Stimulated activated CD8-positive, alpha-beta memory T cell treated with anti-CD3 and anti-CD28 coated beads, Interleukin-4, amount 100 ng/mL, for 1 hour (primary cell): ENCODE measurements around the gene NGRN.

Source experiments
- DNase-seq, 2 donors: peaks; one replicate each; pipeline ENCODE4 v3.0.0-alpha.2; 2020; ENCODE audit warnings: low read depth in 2 of 2, low spot score in 1 of 2

The NGRN gene, protein sequence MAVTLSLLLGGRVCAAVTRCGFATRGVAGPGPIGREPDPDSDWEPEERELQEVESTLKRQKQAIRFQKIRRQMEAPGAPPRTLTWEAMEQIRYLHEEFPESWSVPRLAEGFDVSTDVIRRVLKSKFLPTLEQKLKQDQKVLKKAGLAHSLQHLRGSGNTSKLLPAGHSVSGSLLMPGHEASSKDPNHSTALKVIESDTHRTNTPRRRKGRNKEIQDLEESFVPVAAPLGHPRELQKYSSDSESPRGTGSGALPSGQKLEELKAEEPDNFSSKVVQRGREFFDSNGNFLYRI

DNA sequence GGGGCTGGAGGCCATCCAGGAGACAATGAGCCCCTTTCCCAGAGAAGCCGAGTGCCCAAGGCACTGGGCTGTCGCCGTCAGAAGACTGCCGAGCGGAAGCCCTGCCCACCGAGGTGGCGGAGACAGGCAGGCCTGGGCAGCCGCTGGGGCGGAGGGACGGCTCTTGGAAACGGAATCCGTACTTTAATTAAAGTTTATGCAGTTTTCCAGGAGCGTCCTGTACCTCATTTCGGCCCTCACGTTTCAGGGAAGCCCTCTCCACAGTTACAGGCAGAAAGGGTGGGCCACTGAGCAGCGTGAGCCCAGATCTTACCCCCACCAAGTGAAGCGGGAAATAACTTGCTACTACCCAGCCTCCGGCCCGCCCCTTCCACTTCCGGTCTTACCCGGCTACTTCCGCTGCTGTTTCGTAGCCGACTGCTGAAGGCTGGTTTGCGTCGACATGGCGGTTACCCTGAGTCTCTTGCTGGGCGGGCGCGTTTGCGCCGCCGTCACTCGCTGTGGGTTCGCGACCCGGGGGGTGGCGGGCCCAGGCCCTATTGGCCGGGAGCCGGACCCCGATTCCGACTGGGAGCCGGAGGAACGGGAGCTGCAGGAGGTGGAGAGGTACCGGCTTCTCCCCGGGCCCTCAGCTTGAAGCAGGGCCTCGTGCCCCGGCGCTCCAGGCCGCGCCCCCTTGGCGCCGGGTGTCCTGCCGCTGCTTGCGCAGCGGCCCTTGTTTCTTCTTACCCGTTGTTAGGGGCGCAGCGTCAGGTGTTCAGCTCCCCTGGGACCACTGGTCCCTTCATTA is at the start of gene NGRN:
NGRN (plus strand) TSS at position 402 of the 790 bp plus-strand sequence; CDS start at position 443, 41 bp downstream.
- DNase-seq, result peak; percentile 78 to 84

DNA sequence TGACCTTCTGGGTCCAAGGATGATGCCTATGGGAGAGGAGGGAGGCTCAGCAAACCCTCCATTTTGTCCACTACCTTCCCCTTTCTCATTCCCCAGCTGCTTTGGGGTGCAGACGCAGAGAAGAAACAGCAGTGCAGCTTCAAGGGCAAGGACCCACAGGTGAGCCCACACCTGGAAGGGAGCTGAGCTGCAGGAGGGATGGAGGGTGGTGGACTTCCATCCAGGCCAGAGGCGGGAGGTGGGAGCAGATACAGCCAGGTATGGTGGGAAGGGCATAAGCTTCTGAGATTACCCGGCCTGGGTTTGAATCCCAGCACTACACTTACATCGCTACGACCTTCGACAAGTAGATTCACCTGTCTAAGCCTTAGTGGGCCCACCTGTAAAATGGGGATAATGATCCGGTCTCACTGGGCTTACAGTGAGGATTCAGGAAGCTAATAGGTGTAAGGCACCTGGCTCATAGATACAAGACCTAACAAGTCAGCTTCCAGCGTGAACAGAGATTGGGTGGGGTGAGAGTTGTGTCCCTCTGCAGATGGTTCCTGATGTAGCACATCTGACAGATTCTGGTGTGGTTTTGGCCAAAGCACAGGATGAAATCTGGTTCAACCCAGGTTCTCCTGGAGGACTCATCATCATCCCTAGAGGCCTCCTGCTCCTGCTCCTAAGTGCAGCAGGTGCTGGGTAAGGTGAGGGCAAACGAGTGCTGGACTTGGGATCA is 47.6 kb upstream of the NGRN start:
- no peak for DNase-seq

DNA sequence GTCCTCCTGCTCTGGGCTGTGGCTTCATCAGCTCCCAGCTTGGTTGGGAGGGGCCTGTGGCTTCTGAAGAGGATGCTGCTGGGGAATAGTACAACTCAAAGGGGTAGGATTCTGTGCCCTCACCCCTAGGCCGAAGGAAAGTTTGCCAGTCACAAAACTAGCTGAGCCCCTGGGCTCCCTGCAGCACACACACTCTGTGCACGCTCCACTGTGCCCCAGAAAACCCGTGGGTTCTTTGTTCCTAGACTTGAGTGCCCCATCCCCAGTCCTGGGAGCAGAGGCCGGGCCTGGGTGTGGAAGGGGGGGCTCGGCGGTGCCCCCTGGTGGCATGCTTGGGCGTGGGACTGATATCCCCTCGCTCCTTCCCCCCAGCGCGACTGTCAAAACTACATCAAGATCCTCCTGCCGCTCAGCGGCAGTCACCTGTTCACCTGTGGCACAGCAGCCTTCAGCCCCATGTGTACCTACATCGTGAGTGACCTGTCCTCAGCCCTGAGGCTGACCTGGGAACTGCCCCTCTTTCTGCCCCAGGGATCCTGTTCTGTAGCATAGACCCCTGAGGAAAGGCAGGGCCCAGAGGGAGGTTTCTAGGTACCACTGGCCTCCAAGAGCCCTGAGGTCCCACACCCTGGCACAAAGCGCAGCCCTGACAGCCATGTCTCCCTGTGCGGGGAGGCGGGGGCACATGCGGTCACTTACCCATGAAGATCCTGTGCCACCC is 45.9 kb upstream of the NGRN start:
- peak in 1 of 2 donors; percentile 34 for DNase-seq

DNA sequence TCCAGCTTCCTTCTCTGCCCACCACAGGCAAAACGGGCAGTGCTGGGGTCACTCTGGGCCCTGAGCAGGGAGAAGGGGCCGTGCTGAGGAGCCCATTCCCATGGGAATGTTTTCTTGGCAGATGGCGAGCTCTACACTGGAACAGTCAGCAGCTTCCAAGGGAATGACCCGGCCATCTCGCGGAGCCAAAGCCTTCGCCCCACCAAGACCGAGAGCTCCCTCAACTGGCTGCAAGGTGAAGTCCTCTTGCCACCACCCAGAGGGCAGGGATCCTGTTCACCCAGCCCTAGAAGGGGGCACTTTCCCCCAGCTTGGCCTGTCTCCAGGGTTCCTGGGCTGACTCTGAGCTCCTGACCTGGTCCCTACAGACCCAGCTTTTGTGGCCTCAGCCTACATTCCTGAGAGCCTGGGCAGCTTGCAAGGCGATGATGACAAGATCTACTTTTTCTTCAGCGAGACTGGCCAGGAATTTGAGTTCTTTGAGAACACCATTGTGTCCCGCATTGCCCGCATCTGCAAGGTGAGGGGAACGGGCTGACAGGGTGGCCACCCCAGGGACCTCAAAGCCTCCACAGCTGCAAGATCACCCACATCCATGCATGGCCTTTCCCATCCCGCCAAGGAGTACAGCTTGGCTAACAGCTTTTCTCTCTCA is 44.1 kb upstream of the NGRN start:
- DNase-seq, result no peak

DNA sequence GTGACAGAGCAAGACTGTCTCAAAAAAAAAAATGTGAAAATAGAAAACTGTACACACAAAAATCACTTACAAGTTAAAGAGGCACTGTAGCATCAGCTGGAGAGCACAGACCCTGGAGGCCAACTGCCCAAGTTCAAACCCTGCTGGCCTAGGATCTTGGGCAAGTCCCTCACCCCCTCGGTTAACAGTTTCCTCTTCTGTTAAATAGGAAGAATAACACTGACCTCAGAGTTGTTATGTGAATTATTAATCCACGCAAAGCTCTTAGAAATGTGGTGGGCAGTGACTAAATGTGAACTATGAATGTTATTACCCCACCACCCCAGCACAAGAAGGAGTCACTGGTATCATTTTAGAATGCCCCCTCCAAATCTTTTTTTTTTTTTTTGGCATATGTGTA is 42.9 kb upstream of the NGRN start:
- no peak for DNase-seq

DNA sequence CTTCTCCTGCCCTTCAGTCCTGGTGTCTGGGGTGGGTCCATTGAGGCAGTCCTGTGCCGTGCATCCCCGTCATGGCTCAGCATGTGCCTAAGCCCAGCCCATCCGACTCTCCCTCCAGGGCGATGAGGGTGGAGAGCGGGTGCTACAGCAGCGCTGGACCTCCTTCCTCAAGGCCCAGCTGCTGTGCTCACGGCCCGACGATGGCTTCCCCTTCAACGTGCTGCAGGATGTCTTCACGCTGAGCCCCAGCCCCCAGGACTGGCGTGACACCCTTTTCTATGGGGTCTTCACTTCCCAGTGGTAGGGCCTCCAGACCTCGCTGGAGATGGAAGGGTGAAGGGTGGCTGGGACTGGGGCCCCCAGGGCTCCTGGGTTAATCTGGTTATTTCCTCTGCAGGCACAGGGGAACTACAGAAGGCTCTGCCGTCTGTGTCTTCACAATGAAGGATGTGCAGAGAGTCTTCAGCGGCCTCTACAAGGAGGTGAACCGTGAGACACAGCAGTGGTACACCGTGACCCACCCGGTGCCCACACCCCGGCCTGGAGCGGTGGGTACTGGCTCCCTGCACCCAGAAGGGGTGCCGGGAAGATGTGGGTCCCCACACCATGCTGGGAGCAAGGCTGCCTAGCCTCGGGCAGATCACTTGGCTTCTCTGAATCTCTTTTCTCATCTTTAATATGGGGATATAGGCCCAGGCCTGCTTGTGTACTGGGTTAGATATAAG is 41.9 kb upstream of the NGRN start:
- DNase-seq, result no peak

DNA sequence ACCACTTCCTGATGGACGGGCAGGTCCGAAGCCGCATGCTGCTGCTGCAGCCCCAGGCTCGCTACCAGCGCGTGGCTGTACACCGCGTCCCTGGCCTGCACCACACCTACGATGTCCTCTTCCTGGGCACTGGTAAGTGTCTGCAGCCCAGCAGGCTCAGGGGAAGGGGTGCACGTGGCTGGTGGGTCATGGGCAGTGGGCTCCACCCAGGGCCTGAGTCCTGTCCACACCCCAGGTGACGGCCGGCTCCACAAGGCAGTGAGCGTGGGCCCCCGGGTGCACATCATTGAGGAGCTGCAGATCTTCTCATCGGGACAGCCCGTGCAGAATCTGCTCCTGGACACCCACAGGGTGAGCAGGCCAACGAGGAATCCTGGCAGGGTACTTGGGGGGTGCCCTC is 40.4 kb upstream of the NGRN start:
- no peak for DNase-seq

DNA sequence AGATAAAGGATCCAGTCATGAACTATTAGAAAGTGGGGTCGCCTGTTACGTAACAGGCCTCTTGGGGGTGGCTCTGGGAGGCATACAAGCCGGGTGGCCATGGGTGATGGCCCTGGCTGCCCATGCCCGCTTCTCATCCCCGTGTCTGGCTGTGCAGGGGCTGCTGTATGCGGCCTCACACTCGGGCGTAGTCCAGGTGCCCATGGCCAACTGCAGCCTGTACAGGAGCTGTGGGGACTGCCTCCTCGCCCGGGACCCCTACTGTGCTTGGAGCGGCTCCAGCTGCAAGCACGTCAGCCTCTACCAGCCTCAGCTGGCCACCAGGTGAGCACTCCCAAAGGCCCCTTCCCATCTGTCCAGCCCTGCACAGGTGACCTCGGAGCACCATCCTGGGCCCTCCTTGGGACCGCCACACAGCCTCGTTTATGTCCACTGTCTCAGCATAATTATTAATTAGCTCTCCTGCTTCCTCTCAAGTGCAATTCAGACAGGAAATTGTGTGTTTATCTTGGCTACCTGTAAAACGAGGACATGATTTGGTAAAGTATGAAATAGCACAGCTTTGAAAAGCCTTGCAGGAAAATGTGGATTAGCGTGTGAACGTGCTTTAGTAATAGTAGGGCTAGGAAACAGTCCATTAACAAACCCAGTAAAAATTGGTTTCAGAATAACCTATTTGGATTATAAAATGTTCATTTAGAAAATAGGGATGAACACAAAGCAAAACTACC is 39.8 kb upstream of the NGRN start:
- DNase-seq, result no peak

DNA sequence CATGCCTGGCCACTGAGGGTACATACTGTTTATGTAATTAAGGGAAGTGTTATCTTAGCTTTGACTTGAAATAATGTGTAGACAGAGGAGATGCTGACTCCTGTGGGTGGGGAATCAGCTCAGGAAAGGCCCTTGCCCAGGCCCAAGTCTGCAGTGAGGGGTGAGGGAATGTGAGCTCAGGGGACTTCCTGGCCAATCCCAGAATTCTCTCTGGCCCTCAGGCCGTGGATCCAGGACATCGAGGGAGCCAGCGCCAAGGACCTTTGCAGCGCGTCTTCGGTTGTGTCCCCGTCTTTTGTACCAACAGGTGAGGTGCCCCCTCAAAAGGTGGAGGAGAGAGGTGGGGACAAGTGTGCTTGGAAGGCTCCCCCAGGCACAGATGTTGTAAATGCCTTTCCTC is 38.1 kb upstream of the NGRN start:
- no peak for DNase-seq

DNA sequence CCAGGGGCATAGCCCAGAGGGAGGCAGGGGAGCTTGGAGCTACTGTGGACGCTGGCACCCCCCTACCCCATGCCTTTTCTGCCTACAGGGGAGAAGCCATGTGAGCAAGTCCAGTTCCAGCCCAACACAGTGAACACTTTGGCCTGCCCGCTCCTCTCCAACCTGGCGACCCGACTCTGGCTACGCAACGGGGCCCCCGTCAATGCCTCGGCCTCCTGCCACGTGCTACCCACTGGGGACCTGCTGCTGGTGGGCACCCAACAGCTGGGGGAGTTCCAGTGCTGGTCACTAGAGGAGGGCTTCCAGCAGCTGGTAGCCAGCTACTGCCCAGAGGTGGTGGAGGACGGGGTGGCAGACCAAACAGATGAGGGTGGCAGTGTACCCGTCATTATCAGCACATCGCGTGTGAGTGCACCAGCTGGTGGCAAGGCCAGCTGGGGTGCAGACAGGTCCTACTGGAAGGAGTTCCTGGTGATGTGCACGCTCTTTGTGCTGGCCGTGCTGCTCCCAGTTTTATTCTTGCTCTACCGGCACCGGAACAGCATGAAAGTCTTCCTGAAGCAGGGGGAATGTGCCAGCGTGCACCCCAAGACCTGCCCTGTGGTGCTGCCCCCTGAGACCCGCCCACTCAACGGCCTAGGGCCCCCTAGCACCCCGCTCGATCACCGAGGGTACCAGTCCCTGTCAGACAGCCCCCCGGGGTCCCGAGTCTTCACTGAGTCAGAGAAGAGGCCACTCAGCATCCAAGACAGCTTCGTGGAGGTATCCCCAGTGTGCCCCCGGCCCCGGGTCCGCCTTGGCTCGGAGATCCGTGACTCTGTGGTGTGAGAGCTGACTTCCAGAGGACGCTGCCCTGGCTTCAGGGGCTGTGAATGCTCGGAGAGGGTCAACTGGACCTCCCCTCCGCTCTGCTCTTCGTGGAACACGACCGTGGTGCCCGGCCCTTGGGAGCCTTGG is 37.4 kb upstream of the NGRN start:
- DNase-seq, result no peak

DNA sequence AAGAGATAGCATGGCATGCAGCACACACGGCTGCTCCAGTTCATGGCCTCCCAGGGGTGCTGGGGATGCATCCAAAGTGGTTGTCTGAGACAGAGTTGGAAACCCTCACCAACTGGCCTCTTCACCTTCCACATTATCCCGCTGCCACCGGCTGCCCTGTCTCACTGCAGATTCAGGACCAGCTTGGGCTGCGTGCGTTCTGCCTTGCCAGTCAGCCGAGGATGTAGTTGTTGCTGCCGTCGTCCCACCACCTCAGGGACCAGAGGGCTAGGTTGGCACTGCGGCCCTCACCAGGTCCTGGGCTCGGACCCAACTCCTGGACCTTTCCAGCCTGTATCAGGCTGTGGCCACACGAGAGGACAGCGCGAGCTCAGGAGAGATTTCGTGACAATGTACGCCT is 36.5 kb upstream of the NGRN start:
- DNase-seq, result no peak

DNA sequence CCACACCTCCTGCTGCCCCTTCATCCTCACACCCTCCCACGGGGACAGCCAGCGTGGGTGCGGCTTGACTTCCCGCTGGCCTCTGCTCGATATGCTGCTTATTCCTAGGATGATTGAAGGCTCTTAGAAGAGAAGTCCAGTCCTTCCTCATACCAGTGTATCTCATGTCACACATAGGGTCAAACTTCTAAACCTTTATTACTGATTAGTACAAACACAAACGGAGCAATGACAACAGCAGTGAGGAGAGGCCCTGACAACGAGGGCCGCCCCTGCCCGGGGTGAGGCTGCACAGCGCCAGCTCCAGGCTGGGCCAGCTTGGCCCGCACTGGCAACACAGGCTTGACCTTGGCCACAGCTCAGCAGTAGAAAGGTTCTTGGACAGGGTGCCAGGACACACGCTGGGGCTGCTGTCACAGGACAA is 35.4 kb upstream of the NGRN start:
- no peak for DNase-seq

DNA sequence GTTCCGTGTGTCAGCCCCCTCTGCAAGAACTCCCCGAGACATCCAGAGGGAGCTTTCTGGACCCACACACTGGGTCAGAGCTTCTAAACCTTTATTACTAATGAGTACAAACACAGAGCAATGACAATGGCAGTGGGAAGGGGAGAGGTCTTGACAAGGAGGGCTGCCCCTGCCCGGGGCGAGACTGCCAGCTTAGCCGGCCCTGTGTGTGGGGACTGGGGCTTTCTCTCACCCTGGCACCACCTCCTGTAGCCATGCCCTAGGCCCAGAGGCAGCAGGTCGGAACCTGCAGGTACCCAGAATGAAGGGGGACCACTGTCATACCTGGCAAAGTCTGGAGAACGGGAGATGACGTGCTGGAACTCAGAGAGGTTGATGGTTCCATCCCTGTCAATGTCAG is 34.9 kb upstream of the NGRN start:
- no peak for DNase-seq

DNA sequence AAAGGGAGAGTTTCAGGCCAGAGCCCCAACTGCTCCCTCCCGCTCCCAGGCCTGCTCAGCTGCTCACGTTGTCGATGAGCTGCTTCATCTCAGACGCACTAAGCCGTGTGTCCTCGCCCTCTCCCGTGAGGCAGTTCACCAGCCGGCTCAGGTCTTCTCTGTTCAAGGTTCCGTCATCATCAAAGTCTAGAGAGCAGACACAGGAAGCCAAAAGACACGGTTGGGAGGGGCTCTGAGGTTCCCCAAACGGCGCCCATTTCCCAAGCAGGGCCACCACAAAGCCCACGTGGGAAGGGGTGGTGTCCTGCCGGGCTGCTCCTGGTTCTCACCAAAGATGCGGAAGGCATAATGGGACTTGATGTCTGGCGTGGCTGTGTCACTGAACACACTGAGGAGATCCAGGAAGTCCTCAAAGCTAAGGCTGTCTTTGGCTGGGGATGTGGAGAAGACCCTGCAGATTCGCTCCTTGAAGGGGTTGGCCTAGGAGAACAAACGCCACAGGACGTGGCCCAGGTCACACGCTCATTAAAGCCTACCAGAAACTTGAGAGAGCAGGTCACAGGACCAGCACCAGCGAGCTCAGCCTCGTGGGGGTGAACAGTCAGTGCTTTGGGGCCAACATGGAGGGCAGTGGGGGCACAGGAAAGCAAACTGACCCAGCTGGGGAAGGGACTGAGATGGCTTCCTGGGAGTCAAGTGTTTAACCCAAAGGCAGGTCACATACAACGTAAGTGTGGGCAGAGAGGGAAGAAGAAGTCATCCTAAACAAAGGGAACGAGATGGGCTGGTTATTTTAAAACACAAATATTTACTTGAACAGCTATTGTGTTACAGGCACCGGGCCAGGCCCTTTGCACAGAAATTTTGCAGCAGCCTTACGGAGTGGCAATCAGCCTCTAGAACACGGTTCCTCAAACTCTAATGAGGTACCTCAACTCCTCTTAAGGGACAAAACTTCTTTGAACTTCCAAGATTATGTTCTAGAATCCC is 34.1 kb upstream of the NGRN start:
- DNase-seq, result peak; percentile 38 to 61

DNA sequence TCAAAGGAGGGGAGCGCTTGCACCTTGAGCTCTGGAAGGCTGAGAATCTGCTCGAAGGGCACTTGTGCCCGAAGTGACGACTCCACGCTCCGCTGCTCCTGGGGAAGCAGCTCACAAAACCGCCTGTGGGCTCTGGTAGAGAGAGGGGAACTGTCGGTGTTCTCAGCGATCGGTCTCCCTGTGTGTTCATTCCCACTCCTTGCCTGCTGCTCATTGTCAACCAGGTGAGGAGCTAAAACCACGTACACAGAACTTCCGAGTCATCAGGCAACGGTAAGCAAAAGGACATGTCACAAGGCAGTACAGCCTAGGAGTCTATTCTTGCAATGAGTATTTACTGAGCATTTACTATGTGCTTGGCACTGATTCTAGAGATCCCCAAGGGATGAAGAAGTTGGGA is 33.3 kb upstream of the NGRN start:
- no peak for DNase-seq

DNA sequence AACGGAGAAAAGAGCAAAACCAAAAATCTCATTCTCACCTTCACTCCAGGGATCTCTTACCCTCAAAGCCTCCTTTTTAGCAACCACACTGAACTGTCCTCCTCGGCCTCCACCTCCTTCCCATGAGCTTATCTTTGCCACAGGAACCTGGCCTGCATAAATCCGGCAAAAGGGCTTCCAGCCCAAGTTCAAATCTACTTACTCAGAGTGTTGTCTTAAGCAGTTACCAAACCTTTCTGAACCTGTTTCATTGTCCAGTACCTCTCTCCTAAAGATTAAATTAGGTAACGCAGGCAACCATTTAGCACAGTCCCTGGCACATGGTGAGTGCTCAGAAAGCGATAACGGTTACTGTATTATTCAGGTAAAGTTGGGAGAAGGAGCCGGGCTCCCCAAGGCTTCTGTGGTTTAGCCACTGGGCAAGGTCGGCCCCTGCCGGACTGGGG is 32.5 kb upstream of the NGRN start:
- no peak for DNase-seq
